IPS DF 6.9 (cell line): ENCODE results near the gene DHX8.
"Not testable (repeated sequence)": the region's sequence is repeated elsewhere in the genome, so short reads cannot be mapped to it uniquely, and the experiment has no call there.

Experiments
- DNase-seq: peaks from one replicate; pipeline ENCODE4 v3.0.0-alpha.2; 2013; ENCODE audit warnings: low read depth, low spot score
- H3K27ac ChIP-seq: one replicate; pipeline ENCODE4 v1.5.1; 2013; ENCODE audit warnings: low read length, control low read depth
- H3K27me3 ChIP-seq: 2 replicates; pipeline ENCODE4 v1.6.1; 2013; ENCODE audit warnings: mild to moderate bottlenecking, low read length; ENCODE audit not compliant: control insufficient read depth, insufficient read depth
- H3K36me3 ChIP-seq: 2 replicates; pipeline ENCODE4 v1.6.1; 2013; ENCODE audit warnings: low read length; ENCODE audit not compliant: control insufficient read depth, insufficient read depth
- H3K4me1 ChIP-seq: 2 replicates; pipeline ENCODE4 v1.6.1; 2013; ENCODE audit warnings: low read length; ENCODE audit not compliant: control insufficient read depth, insufficient read depth
- H3K4me3 ChIP-seq: 2 replicates; pipeline ENCODE4 v1.5.1; 2013; ENCODE audit warnings: mild to moderate bottlenecking, low read length
- H3K9me3 ChIP-seq: 2 replicates; pipeline ENCODE4 v1.6.1; 2013; ENCODE audit warnings: low read length, inconsistent platforms; ENCODE audit not compliant: control insufficient read depth, insufficient read depth
- WGBS: extraction: QIAGEN DNeasy Blood & Tissue Kit; methylation state at CpG from one replicate; pipeline ENCODE4 v1.1.7; 2013; ENCODE audit warnings: mixed read lengths, missing lambda C conversion rate; ENCODE audit not compliant: insufficient read length, insufficient coverage; 5-methylcytosine and 5-hydroxymethylcytosine counted together

Gene DHX8

DNA sequence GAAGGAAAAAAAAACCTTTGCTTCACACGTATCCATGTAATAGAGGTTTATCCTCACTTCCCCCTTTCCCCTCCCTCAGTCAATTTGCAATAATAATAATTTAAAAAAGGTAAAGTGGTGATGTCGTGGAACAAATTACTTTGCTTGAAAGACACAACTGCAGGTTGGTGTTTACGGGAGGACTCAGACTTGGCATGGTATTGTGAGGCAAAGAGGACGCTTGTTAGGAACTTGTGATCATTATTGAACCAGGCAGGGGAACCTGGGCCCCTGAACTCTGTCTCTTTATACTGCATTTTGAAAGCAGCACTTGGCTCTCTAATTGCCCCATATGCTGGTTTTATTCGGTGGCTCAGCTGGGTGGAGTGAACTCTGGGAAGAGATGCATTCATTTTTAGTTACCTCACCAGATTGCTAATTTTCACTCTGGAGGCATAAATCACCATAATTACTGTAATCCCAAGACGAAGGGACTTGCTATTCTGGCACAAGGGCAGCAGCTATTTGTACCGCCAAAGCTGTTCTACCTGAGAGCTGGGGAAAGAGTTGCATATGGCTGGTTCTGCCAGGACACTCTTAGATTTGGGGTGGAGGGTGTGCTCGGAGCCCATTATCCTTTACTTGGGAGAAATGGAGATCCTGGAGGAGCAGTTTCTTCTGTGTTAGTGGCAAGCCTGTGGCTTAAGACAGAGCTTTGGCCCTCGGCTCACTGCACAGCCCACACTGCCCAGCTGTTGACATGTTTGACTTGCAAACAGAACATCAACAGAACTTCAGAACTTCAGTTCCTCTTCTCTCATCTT lies 5.7 kb upstream of the DHX8 start:
- DNase-seq = no peak
- no CpG with 5 or more reads among the region's 9 CpGs for WGBS
- Histone ChIP-seq H3K4me3 (no peak overlapping the region), H3K27ac (no peak overlapping the region), H3K9me3 (no peaks in the 10 kb centered on the region), H3K4me1 (no peaks in the 10 kb centered on the region), H3K27me3 (no peaks in the 10 kb centered on the region), H3K36me3 (no peaks in the 10 kb centered on the region)

DNA sequence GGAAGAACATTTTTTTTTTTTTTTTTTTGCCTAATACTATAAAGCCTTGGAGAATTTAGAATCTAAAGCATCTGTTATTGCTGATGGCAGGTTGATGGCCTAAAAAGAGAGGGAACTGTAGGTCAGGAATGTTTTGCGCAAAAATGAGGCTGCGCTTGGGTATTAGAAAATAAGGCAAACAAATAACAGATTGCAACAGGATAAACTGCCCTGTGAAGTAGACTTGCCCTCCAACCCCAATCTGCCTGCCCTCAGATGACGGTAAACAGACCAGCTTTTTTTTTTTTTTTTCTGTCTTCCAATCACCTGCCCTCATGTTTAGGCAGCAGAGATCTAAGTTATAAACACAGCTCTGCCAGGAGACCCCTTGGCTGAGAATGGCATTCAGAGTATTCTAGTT lies 3.8 kb upstream of the DHX8 start:
- Histone ChIP-seq H3K36me3 (no peaks in the 10 kb centered on the region), H3K4me1 (no peaks in the 10 kb centered on the region), H3K4me3 (no peak overlapping the region), H3K27ac (no peak overlapping the region), H3K9me3 (no peaks in the 10 kb centered on the region), H3K27me3 (no peaks in the 10 kb centered on the region)
- no peak for DNase-seq
- WGBS = no CpG with 5 or more reads among the region's 3 CpGs

DNA sequence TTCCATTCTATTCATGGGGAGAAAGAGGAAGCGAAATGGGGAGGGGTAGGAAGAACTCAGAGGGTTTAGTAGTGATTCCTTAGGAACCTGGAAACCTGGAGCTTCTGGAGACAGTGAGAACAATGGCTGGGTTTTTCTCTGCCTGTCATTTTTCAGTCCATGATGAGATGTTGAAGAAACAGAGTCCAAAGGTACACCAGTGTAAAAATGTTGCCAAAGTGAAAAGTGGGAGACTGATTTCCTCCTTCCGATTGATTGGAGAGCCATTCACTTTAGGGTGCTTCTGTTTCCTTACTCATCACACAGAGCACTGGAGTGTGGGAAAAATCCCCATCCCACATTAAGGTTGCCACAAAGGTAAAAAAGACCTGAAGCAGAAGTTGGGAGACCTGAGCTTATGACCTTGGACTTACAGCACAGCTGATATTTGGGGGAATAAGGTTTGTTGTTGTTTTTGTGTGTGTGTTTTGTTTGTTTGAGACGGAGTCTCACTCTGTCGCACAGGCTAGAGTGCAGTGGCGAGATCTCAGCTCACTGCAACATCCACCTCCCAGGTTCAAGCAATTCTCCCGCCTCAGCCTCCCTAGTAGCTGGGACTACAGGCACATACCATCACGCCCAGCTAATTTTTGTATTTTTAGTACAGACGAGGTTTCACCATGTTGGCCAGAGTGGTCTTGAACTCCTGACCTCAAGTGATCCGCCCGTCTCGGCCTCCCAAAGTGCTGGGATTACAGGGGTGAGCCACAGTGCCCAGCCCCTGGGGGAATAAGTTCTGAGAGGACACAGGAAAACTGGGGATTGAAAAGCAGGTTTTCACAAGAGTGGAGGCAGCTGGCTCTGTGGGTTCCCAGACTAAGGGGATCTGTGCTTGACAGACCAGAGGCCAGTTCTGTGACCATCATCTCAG lies 1.4 kb upstream of the DHX8 start:
- H3K27me3 ChIP-seq = no peaks in the 10 kb centered on the region
- no CpG with 5 or more reads among the region's 11 CpGs for WGBS
- no peaks in the 10 kb centered on the region for H3K36me3 ChIP-seq
- H3K27ac ChIP-seq = no peak overlapping the region
- no peaks in the 10 kb centered on the region for H3K4me1 ChIP-seq
- no peak for DNase-seq
- no peaks in the 10 kb centered on the region for H3K9me3 ChIP-seq
- no peak overlapping the region for H3K4me3 ChIP-seq

DNA sequence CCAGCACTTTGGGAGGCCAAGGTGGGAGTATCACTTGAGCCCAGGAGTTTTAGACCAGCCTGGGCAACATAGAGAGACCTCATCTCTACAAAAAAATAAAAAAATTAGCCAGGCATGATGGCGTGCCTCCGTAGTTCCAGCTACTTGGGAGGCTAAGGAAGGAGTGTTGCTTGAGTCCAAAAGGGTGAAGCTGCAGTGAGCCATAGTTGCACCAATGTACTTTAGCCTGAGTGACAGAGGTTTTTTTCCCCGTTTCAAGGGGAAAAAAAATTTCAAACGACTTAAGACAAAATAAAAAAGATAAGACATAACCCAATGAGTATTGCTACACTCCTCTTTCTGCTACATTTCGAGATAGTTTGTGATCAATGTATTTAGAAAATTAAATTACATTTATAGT lies 6.8 kb downstream of the DHX8 start:
- Histone ChIP-seq H3K27ac (no peak overlapping the region), H3K36me3 (peaks cover 20% of the 10 kb centered on the region), H3K9me3 (no peaks in the 10 kb centered on the region), H3K4me3 (no peak overlapping the region), H3K4me1 (no peaks in the 10 kb centered on the region), H3K27me3 (no peaks in the 10 kb centered on the region)
- no CpG with 5 or more reads among the region's 5 CpGs for WGBS
- DNase-seq = no peak

DNA sequence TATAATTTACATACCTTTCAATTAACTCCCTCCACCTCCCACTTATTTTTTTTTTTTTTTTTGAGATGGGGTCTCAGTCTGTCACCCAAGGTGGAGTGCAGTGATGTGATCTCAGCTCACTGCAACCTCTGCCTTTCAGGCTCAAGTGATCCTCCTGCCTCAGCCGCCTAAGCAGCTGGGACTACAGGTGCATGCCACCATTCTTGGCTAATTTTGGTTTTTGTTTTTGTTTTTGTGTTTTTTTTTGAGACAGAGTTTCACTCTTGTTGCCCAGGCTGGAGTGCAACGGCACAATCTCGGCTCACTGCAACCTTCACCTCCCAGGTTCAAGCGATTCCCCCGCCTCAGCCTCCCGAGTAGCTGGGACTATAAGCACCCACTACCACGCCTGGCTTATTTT lies 25.7 kb downstream of the DHX8 start:
- DNase-seq, H3K9me3 ChIP-seq, H3K4me1 ChIP-seq, H3K27me3 ChIP-seq, H3K4me3 ChIP-seq, H3K27ac ChIP-seq: not testable (repeated sequence)
- H3K36me3 ChIP-seq = peaks cover 18% of the 10 kb centered on the region; the same call in 1 of the 2 replicates
- WGBS = no CpG with 5 or more reads among the region's 7 CpGs

DNA sequence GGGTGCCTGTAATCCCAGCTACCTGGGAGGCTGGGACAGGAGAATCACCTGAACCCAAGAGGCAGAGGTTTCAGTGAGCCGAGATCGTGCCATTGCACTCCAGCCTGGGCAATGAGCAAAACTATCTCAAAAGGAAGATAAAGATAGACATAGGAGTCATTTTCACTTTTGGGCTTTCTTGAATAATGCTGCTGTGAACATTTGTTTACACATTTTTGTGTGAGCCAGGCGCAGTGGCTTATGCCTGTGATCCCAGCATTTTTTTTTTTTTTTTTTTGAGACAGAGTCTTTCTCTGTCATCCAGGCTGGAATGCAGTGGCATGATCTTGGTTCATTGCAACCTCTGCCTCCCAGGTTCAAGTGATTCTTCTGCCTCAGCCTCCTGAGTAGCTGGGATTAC lies 27.4 kb downstream of the DHX8 start:
- not testable (repeated sequence) for H3K4me1 ChIP-seq, H3K27me3 ChIP-seq, H3K27ac ChIP-seq, DNase-seq, H3K4me3 ChIP-seq, H3K9me3 ChIP-seq
- H3K36me3 ChIP-seq = peaks cover 15% of the 10 kb centered on the region; the same call in 1 of the 2 replicates
- WGBS = no CpG with 5 or more reads among the region's 3 CpGs

DNA sequence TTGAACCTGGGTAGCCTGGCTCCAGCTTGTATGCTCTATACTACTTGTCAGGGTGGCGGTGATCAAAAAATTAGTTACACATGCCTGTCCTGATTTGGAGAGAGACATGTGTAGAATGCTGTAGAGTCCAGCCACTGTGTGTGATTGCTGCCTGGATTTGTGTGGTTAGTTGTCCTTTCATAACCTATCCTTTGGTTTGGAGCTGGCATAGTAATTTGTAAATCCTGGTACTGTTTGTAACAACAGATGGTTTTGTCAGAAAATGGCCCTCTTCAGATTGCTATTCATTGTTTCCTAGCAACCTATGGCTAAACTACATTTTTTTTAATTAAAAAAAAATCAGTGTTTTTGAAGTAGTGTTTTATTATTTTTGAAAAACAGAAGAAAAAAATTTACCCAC lies 31.9 kb downstream of the DHX8 start:
- no CpG with 5 or more reads among the region's 1 CpG for WGBS
- H3K36me3 ChIP-seq = peaks cover 12% of the 10 kb centered on the region; the same call in 1 of the 2 replicates
- no peak overlapping the region for H3K27ac ChIP-seq

DNA sequence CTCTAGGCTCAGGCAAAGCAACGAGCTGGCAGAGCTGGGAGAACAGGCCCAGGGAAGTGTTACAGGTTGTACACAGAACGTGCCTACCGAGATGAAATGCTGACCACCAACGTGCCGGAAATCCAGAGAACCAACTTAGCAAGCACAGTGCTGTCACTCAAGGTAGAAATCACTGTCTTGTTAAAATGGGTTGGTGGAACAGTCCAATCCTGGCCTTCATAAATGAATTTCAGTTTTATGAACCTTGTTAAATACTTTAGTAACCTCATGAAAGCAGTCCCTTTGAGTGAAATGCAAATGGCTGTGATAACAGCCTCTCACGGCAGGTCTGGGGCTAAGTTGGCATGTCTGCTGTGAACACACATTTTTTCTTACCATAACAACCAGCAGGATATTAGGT lies 33.4 kb downstream of the DHX8 start:
- Histone ChIP-seq H3K4me3 (no peak overlapping the region), H3K27ac (no peak overlapping the region)
- DNase-seq = no peak

More for the DNA sequence above, 31.9 kb downstream of the DHX8 start:
- Histone ChIP-seq H3K9me3 (no peaks in the 10 kb centered on the region), H3K27me3 (no peaks in the 10 kb centered on the region), H3K4me3 (no peak overlapping the region), H3K4me1 (no peaks in the 10 kb centered on the region)
- no peak for DNase-seq

DNA sequence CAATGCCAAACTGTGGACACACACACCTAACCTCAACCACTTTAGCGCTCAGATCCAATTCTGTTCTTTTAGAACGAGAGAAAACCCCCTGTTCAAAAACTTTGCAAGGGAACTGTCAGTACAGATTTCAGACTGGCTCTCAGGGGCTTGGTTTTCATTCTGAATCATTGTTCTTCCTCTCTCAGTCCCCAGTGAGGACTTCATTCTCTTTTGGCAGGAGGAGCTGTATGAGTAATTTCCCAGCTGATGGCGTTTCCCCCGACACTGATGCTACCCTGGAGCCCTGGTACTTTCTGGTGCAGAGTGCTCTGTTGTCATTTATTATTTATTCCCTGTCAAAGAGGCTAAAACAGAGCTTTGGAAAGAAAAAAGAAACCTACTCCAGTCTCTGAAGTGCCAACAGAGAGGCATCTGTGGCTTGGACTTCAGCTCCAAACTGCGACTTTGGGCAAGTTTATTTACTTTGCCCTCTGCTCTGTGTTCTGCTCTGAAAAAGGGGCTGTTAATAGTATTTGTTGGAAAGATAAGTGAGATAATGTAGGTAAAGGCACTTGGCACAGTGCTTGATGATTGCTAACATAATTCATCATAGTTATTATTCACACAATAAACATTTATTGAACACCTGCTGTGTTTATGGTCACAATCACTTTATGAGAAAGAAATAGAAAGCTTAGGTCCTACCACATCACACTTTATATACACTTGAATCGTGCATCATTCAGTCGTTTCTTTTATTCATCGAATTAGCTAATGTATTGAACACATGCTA lies 34.0 kb downstream of the DHX8 start:
- Histone ChIP-seq H3K9me3 (no peaks in the 10 kb centered on the region), H3K4me1 (no peaks in the 10 kb centered on the region), H3K36me3 (peaks cover 20% of the 10 kb centered on the region; the same call in 1 of the 2 replicates), H3K27me3 (no peaks in the 10 kb centered on the region), H3K4me3 (no peak overlapping the region), H3K27ac (no peak overlapping the region)
- WGBS = no CpG with 5 or more reads among the region's 8 CpGs
- DNase-seq = no peak

More for the DNA sequence above, 33.4 kb downstream of the DHX8 start:
- H3K27me3 ChIP-seq = no peaks in the 10 kb centered on the region
- no peaks in the 10 kb centered on the region for H3K9me3 ChIP-seq
- H3K4me1 ChIP-seq = no peaks in the 10 kb centered on the region
- H3K36me3 ChIP-seq = peaks cover 20% of the 10 kb centered on the region; the same call in 1 of the 2 replicates
- WGBS = no CpG with 5 or more reads among the region's 6 CpGs

DNA sequence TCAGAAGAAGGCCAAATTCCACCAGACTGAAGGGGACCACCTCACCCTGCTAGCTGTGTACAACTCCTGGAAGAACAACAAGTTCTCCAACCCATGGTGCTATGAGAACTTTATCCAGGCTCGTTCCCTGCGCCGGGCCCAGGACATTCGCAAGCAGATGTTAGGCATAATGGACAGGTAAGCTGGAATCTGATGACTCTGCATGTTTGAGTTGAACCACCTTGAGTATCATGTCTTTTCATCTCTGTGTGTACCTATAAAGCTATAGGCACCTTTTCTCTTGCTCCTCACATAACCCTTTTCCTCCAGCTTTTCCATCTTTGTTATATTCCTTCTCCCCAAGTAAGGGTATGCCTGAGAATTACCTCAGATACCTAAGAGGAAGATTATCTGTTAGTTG lies 37.6 kb downstream of the DHX8 start:
- no peak for DNase-seq
- H3K9me3 ChIP-seq = no peaks in the 10 kb centered on the region
- WGBS = no CpG with 5 or more reads among the region's 4 CpGs
- H3K27me3 ChIP-seq = no peaks in the 10 kb centered on the region
- no peak overlapping the region for H3K27ac ChIP-seq
- H3K4me1 ChIP-seq = peaks cover 3% of the 10 kb centered on the region
- no peak overlapping the region for H3K4me3 ChIP-seq
- H3K36me3 ChIP-seq = peaks cover 22% of the 10 kb centered on the region; the same call in 1 of the 2 replicates
